ENCODE data around the gene DDX56. TPM values are rescaled to one million over a fixed set of nuclear protein-coding genes. Genes with fewer than 3 reads are reported as not detected.
A peak's percentile ranks its signal among the peaks of the same experiment; 100 is the strongest.

DDX56 gene
- total RNA-seq, 1 donor from 2014 or later, result 49.4 TPM

DNA sequence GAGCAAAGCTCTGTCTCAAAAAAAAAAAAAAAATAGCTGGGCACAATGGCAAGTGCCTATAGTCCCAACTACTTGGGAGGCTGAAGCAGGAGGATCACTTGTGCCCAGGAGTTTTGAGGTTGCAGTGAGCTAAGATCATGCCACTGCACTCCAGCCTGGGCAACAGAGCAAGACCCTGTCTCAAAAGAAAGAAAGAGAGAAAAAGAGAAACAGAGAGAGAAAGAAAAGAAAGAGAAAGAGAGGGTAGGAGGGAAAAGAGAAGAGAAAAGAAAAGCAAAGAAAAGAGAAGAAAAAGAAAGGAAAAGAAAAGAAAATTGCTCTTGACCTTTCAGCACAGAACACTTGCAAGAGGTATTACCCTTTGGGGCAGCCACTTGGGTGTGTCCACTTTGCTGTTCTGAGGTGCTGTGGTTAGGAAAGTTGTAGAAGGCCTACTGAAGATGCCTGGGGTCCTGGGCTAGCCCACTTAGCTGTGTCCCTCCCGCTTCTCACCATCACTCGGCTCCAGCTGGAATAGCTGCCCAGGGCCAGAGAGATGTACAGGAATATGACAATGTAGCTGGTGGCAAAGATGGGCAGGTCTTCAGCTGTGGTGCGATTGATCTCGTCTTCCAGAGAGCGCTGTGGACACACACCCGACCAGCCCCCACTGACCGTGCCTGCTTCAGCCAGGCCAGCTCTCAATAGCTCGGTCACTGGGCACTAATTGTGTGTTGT, 38.2 kb downstream of the DDX56 start:
- DNase-seq, result no peak

- peak; percentile 44 for DNase-seq
Observed at GRCh38 chr7:44534501-44534900, 39.2 kb downstream of the DDX56 start.

DNA sequence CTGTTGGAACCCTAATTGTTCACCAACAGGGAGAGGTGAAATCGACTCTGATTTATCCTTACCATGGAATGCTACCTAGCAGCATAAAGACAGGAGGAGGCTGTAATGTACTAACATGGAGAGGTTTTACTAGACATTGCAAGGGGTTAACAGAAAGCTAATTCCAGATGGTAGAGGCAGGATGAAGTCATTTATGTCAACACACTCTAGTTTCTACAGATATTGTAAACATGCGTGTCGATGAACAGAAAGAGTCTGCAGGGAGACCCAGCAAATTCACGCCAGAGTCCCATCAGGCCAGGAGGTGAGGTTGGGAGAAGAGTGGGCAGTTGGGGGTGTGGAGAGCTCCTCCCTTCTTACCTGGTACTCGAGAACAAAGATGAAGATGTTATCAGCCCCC, 39.6 kb downstream of the DDX56 start:
- peak; percentile 14 for DNase-seq

DNA sequence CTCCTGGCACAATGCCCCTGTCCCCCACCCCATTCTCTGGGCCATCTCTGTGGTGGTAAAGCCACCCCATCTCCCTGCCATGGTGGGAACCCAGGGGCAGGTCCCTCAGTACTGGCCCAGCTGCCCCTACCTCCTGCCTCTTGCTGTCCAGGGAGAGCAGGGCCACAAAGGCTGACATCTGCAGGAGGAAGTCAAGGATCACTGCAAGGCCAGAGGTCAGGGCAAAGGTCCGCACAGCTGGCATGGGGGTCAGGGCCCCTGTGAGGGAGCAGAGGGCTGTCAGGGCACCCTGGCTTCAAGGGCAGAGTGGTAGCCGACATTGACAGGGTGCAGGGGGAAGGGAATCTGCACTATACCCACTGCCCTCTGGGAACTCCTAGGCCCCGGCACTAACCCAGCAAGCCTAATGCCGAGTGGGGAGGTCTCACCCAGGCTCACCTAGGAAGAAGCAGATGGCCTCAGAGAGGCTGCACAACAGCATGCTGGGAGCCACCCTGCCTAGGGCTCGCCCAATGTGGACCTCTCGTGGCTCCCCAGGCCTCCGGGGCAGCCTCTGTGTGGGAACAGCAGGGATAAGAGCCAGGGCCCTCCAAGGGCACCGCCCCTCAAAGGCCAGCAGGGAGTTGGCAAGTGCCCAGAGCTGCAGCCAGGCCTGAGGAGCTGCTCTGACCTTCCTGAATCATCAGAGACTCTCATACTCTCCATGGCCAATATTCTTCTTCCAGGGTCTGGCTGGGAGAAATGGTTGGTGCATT, 40.2 kb downstream of the DDX56 start:
- DNase-seq, result no peak

DNA sequence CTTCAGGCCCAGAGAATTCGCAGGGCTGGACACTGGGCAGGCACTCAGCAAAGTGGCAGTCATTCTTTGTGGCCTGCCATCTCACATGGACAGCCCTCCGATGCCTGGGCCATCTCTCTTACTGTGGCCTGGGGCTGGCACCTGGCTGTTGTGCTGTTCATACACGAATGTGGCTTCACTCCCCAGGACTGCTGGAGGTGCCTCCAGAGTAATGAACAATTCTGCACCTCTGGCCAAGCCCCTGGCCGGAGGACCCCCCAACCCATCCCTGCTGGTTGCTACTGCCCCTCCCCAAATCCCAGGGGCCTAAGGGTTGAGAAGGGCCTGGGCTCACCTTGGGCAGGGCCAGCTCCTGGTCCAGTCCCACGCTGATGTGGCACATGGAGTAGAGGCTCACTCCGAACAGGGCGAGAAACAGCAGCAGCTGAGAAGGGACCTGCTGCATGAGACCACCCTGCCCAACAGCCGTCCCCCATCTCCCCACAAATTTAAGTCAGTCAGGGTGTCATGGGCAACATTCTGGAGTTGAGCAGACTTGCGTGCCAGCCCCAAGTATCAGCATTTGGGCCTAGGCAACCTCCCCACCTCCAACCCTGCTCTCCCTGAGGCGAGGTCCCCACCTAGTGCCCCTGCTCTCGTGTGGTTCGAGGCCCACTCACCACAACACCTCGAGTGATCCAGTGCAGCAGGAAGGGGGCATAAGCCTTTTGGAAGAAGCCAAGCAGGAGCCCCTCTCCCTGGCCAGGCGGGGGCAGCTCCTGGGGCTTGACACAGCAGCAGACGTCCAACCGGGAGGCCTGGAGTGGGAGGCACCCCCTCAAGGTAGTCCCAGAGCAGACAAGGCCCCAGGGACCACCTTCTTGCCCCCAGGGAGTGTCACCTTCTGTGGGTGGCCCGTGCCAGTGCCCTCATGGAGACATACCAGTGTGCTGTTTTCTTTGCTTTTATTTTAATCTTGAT, 42.0 kb downstream of the DDX56 start:
- no peak for DNase-seq

DNA sequence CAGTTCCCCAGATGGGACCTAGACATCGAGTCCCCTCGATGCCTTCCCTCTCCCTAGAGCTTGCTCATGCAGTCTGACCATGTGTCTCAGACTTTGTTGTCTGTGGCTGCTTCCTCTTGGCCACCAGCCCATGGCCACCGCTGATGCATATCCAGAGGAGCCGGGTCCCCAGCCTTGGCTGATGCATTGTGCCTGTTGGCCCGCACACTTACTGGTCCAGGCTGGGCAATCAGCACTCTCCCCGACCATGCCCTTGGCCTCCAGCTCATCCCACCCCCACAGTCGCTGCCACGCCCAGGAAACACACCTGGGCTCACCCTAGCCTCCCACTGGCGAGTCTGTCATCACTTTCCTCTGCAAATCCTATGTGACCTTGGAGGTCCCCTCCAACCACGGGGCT, 42.7 kb downstream of the DDX56 start:
- DNase-seq, result no peak

DNA sequence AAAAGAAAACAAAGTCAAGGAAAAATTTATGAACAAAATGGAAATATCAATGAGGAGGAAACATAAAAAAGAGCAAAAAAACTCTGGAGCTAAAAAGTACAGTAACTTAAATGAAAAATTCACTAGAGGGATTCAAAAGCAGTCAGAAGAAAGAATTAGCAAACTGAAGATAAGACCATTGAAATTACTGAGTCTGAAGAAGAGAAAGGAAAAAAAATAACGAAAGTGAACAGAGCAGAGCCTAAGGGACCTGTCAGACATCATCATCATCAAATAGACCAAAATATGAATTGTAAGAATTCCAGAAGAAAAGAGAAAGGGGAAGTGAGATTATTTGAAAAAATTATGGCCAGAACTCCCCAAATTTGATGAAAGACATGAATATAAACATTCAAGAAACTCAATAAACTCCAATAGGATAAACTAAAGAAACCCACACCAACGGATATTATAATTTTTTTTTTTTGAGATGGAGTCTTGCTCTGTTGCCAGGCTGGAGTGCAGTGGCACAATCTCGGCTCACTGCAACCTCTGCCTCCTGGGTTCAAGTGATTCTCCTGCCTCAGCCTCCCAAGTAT, 48.8 kb downstream of the DDX56 start:
- no peak for DNase-seq

GRCh38 chr7:44522315-44522714, 51.4 kb downstream of the DDX56 start:
- no peak for DNase-seq

GRCh38 chr7:44521347-44522095, 52.2 kb downstream of the DDX56 start:
- no peak for DNase-seq

DNA sequence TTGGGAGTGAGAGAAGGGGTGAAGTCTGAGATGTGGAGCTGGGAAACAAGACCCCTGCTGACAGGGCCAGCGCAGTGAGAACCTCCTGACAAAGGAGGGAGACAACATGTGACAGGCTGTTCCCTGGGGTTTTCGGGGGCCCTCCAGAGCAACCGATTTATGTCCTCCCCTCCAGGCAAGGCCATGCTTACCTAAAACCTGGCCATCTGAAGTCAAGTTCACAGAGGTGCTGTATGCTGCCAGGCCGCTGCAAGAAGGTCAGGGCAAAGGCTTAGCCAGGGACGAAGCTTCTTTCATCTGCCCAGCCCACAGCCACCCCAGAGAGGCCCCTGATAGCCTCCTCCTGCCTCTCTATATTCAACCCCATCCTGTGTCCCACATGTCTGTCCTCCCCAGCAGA, 53.1 kb downstream of the DDX56 start:
- DNase-seq, result no peak

DNA sequence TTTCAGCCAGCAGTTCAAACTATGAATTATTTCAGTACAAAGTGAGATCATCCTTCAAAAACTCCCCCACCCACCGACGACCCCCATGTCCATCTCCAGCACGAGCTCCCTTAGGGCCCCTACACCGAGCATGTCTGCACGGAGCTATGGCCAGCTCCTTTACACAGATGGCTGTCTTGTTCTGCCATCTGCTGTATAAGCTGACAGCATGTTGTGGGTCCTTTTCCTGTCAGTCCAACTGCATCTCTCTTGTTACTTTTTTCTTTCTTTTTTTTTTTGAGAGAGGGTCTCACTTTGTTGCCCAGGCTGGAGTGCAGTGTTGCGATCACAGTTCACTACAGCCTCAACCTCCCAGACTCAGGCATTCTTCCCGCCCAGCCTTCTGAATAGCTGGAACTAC, 54.2 kb downstream of the DDX56 start:
- DNase-seq, result no peak

- no peak for DNase-seq
Observed at GRCh38 chr7:44518761-44519160, 54.9 kb downstream of the DDX56 start.

GRCh38 chr7:44517175-44517574, 56.5 kb downstream of the DDX56 start:
- DNase-seq, result no peak

Other genes starting within 250 kb of the DDX56 start
- 26.7 TPM for gene CAMK2B, start 248.3 kb downstream of the DDX56 start, total RNA-seq
- 88.2 TPM for gene NUDCD3, start 83.2 kb downstream of the DDX56 start, total RNA-seq
- not detected for gene NPC1L1, start 32.6 kb downstream of the DDX56 start, total RNA-seq
- 255 TPM for gene TMED4, start 8.3 kb upstream of the DDX56 start, total RNA-seq
- gene OGDH, start 32.7 kb upstream of the DDX56 start, total RNA-seq, result 198 TPM
- gene ZMIZ2, start 174.9 kb upstream of the DDX56 start, total RNA-seq, result 9.6 TPM
- gene PPIA, start 222.8 kb upstream of the DDX56 start, total RNA-seq, result 1,146 TPM